ENCODE results near the gene BPIFB4. TPM values are rescaled to one million over a fixed set of nuclear protein-coding genes. Genes with fewer than 3 reads are reported as not detected.

BPIFB4 gene
- polyA plus RNA-seq, 3 donors = not detected

Other genes starting within 250 kb of the BPIFB4 start
- under 1 TPM; 0.06 to 0.21 (median 0.09) TPM for gene EFCAB8, start 220.7 kb upstream of the BPIFB4 start, polyA plus RNA-seq (ENCODE audit: insufficient read length in 3 of 3)
- not detected for gene SUN5, start 75.2 kb upstream of the BPIFB4 start, polyA plus RNA-seq (ENCODE audit: insufficient read length in 3 of 3)
- not detected for gene BPIFB2, start 71.9 kb upstream of the BPIFB4 start, polyA plus RNA-seq (ENCODE audit: insufficient read length in 3 of 3)
- gene BPIFB6, start 48.0 kb upstream of the BPIFB4 start, polyA plus RNA-seq (ENCODE audit: insufficient read length in 3 of 3) = not detected
- not detected for gene BPIFB3, start 25.7 kb upstream of the BPIFB4 start, polyA plus RNA-seq (ENCODE audit: insufficient read length in 3 of 3)
- gene BPIFA2, start 88.5 kb downstream of the BPIFB4 start, polyA plus RNA-seq (ENCODE audit: insufficient read length in 3 of 3) = under 1 TPM in 1 of 3 donors, not detected in 2; 0.09 TPM
- gene BPIFA3, start 137.7 kb downstream of the BPIFB4 start, polyA plus RNA-seq (ENCODE audit: insufficient read length in 3 of 3) = not detected
- gene BPIFA1, start 156.4 kb downstream of the BPIFB4 start, polyA plus RNA-seq (ENCODE audit: insufficient read length in 3 of 3) = not detected
- under 1 TPM in 1 of 3 donors, not detected in 2; 0.04 TPM for gene BPIFB1, start 203.6 kb downstream of the BPIFB4 start, polyA plus RNA-seq (ENCODE audit: insufficient read length in 3 of 3)